ENCODE measurements around the gene ENOX1. TPM values are rescaled to one million over a fixed set of nuclear protein-coding genes. Genes with fewer than 3 reads are reported as not detected.

ENOX1 gene
- total and polyA plus RNA-seq, 7 donors = 0.23 to 20.2 (median 11.1) TPM

GRCh38 chr13:43675577-43675976 lies 111.2 kb downstream of the ENOX1 start:
- intact Hi-C loops (cut with DNase I) = no loop called here
- TF ChIP-seq EP300 (IDR thresholded peaks at IDR 0.05) (no peak), POLR2A (IDR thresholded peaks at IDR 0.05) (no peak), CTCF (IDR thresholded peaks at IDR 0.05) (no peak), POLR2AphosphoS5 (IDR thresholded peaks at IDR 0.05) (no peak)
- Histone ChIP-seq H3K4me3 (no peak overlapping the region), H3K9me3 (no peaks in the 10 kb centered on the region), H3K27ac (no peak overlapping the region), H3K36me3 (no peaks in the 10 kb centered on the region), H3K27me3 (no peaks in the 10 kb centered on the region), H3K4me1 (peaks cover 0 to 24% (median 9%) of the 10 kb centered on the region in 4 donors)
- no peak for DNase-seq
- WGBS, 2 donors = 74 to 76% methylated on average over 6 of the region's 6 CpGs

GRCh38 chr13:43669964-43670363 lies 116.8 kb downstream of the ENOX1 start:
- Histone ChIP-seq H3K27me3 (no peaks in the 10 kb centered on the region), H3K9me3 (no peaks in the 10 kb centered on the region), H3K4me1 (peaks cover 0 to 18% (median 17%) of the 10 kb centered on the region in 4 donors), H3K4me3 (no peak overlapping the region), H3K27ac (no peak overlapping the region), H3K36me3 (no peaks in the 10 kb centered on the region)
- TF ChIP-seq EP300 (IDR thresholded peaks at IDR 0.05) (no peak), POLR2AphosphoS5 (IDR thresholded peaks at IDR 0.05) (no peak), CTCF (IDR thresholded peaks at IDR 0.05) (no peak), POLR2A (IDR thresholded peaks at IDR 0.05) (no peak)
- DNase-seq = no peak
- WGBS, 2 donors = 86 to 87% methylated on average over 3 of the region's 3 CpGs
- intact Hi-C loops (cut with DNase I) = loop anchor here (5.0 kb wide), 1 partner anchor 117 kb away; the partner anchor contains the start of gene ENOX1

GRCh38 chr13:43669101-43669500 lies 117.7 kb downstream of the ENOX1 start:
- DNase-seq = no peak
- no peak overlapping the region for H3K27ac ChIP-seq
- H3K9me3 ChIP-seq = no peaks in the 10 kb centered on the region
- no peak overlapping the region for H3K4me3 ChIP-seq
- TF ChIP-seq EP300 (IDR thresholded peaks at IDR 0.05) = no peak
- TF ChIP-seq POLR2A (IDR thresholded peaks at IDR 0.05) = no peak
- no peak for TF ChIP-seq CTCF (IDR thresholded peaks at IDR 0.05)
- no peak for TF ChIP-seq POLR2AphosphoS5 (IDR thresholded peaks at IDR 0.05)
- H3K4me1 ChIP-seq = peaks cover 0 to 27% (median 25%) of the 10 kb centered on the region in 4 donors
- no peaks in the 10 kb centered on the region for H3K27me3 ChIP-seq
- intact Hi-C loops (cut with DNase I) = loop anchor here (5.0 kb wide), 1 partner anchor 118 kb away; the partner anchor contains the start of gene ENOX1
- WGBS, 2 donors = 84 to 85% methylated on average over 1 of the region's 1 CpG
- no peaks in the 10 kb centered on the region for H3K36me3 ChIP-seq

- intact Hi-C loops (cut with DNase I) = loop anchor here (5.0 kb wide), 1 partner anchor 121 kb away; the partner anchor contains the start of gene ENOX1
- no peak for TF ChIP-seq POLR2AphosphoS5 (IDR thresholded peaks at IDR 0.05)
- TF ChIP-seq EP300 (IDR thresholded peaks at IDR 0.05) = no peak
- TF ChIP-seq POLR2A (IDR thresholded peaks at IDR 0.05) = no peak
- no peak for TF ChIP-seq CTCF (IDR thresholded peaks at IDR 0.05)
These were observed 120.4 kb downstream of the ENOX1 start for GRCh38 chr13:43666403-43666802.

GRCh38 chr13:43665388-43665787 lies 121.4 kb downstream of the ENOX1 start:
- intact Hi-C loops (cut with DNase I) = loop anchor here (5.0 kb wide), 1 partner anchor 122 kb away; the partner anchor contains the start of gene ENOX1
- Histone ChIP-seq H3K4me3 (no peak overlapping the region), H3K27me3 (no peaks in the 10 kb centered on the region), H3K27ac (peak overlapping the region; percentile 52 to 74 (median 67)), H3K36me3 (no peaks in the 10 kb centered on the region), H3K9me3 (no peaks in the 10 kb centered on the region), H3K4me1 (peaks cover 0 to 36% (median 30%) of the 10 kb centered on the region in 4 donors)
- WGBS, 2 donors = 87 to 91% methylated on average over 6 of the region's 6 CpGs
- TF ChIP-seq POLR2AphosphoS5 (IDR thresholded peaks at IDR 0.05) = no peak
- no peak for TF ChIP-seq CTCF (IDR thresholded peaks at IDR 0.05)
- no peak for TF ChIP-seq POLR2A (IDR thresholded peaks at IDR 0.05)
- TF ChIP-seq EP300 (IDR thresholded peaks at IDR 0.05) = no peak
- no peak for DNase-seq

More at GRCh38 chr13:43666403-43666802, 120.4 kb downstream of the ENOX1 start:
- H3K4me3 ChIP-seq = no peak overlapping the region
- H3K9me3 ChIP-seq = no peaks in the 10 kb centered on the region
- H3K36me3 ChIP-seq = no peaks in the 10 kb centered on the region
- peaks cover 0 to 36% (median 30%) of the 10 kb centered on the region in 4 donors for H3K4me1 ChIP-seq
- 21 to 68% methylated on average over 2 of the region's 2 CpGs for WGBS, 2 donors
- no peak for DNase-seq
- H3K27ac ChIP-seq = peak overlapping the region in 1 of 4 donors; percentile 74
- no peaks in the 10 kb centered on the region for H3K27me3 ChIP-seq
